Lung microvascular endothelial cell (primary cell): ENCODE data around the gene UBE2G2. TPM values are rescaled to one million over a fixed set of nuclear protein-coding genes. Genes with fewer than 3 reads are reported as not detected.
A peak's percentile ranks its signal among the peaks of the same experiment; 100 is the strongest.
"Not testable (repeated sequence)": the region's sequence is repeated elsewhere in the genome, so short reads cannot be mapped to it uniquely, and the experiment has no call there.

Source experiments
- DNase-seq, 2 donors: peaks; one replicate each; pipeline versions ENCODE4 v3.0.0 to v3.0.0-alpha.2; 2010; ENCODE audit warnings: low read depth in 2 of 2
- total RNA-seq: library from RNA; depleted of rRNA; stranded (reverse); fragments of >200 nt; gene quantifications from 2 replicates; pipeline ENCODE4 v1.2.1, GENCODE V29; 2014

UBE2G2 gene
- total RNA-seq, 1 donor from 2014 or later = 92.3 TPM

DNA sequence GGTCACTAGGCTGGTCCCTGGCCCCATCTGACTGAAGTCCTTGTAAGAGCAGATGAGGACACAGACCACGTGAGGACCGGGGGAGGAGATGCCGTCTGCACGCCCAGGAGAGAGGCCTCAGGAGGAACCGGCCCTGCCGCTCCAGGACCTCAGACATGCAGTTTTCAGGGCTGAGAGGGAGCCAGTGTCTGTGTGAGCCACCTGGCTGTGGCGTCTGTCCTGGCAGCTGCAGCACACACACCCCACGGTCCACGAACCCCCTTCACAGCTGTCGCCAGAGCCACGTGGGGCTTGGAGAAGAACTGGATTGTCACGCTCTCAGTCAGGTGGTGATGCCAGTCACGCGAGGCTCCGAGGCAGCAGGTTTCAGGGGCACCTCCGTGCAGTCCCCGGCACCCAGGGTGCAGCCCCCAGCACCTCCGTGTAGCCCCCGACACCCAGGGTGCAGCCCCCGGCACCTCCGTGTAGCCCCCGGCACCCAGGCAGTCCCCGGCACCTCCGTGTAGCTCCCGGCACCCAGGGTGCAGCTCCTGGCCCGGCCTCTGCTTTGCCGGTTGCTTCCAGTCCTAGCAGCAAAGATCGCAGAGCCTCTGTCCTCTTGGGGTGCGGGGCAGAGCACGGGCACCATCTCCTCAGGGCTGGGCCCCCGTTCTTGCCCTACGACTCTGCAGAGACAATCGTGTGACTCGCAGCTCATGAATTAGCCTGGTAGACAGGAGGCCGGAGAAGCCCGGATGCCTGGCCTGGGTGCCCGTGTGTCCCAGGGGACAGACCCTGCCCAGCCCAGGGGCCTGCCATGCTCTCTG is 35.2 kb upstream of the UBE2G2 start:
- DNase-seq = no peak

DNA sequence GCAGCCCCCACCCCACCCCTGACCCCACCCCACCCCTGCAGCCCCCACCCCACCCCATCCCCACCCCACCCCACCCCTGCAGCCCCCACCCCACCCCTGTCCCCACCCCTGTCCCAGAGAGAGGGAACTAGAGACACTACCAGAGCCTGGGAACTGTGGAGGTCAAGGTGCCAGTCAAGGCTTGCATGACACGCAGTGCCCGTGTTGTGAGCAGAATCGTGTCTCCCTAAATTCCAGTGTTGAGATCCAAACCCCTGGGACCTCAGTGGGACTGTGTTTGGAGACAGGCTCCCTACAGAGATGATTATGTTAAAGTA is 34.7 kb upstream of the UBE2G2 start:
- no peak for DNase-seq

DNA sequence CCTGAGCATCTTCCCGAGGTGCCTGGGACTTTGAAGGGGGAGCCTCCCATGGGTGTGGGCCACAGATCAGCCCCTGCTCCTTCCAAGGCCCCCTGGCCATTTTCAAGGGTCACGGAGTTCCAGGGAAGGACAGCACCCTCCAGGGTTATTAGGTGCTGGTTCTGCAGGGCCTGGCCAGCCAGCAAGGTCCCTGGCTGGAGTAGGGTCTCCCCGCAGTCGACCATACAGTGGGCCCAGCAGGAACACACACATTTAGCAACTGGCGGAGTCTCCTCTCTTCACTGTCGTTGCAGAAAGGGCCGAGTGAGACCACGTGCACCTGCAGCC is 34.0 kb upstream of the UBE2G2 start:
- DNase-seq = no peak

DNA sequence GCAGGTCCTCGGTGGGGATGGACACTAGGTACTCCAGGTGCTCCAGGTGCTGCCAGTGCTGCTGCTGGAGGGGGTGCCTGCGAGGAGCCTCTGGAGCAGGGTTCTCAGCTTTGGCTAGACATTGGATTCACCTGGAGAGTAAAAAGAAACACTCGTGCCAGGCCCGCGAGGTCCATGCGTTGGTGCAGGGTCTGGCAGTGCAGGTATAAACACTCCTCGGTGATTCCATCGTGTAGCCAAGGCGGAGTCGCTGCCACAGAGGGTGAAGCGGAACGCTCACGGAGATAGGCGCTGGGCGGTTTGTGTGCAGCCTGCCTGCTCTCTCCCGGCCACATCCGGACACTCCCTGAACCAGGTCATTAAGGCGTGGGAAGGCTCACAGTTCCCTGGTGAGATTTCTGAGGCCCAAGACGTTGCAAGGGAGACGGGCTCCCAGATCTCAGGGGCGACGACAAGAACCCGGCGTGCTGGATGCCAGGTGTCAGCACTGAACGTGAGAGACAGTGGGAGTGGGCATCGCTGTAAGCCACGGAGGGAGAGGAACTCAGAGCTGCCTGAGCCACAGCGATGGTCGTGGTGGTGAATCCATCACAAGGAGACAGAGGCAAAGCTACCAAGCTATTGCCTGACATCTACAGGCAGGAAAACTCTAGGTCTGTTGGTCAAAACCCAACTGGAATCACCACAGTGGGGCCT is 33.5 kb upstream of the UBE2G2 start:
- DNase-seq = no peak

DNA sequence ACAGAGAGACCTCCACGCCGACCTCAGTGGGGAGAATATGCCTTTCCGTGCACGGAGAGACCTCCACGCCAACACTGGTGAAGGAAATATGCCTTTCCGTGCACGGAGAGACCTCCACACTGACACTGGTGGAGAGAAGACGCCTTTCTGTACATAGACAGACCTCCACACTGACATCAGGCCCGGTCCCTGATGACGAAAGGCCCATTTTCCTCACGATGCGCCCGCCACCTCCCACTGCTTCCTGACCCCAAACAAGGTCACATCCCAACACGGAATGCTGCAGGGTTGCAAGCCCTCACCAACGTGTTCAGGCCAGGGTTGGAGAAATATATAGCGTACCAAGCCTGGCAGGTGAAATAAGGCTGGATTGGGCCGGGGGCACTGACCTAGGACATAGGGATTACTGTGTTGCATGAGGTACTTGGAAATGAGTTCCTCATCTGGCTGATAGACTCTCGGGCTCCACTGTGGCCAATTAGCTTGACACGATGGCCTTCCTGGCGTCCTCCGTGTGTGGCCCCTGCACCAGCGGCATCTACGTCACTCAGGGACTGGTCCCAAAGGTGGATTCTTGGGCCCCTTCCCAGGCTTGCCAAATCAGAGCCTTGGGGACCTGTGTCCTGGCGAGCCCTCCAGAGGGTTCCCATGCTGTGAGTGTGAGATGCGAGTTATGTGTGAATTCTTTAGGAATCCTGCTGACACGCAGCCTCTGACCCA is 32.8 kb upstream of the UBE2G2 start:
- DNase-seq = no peak

DNA sequence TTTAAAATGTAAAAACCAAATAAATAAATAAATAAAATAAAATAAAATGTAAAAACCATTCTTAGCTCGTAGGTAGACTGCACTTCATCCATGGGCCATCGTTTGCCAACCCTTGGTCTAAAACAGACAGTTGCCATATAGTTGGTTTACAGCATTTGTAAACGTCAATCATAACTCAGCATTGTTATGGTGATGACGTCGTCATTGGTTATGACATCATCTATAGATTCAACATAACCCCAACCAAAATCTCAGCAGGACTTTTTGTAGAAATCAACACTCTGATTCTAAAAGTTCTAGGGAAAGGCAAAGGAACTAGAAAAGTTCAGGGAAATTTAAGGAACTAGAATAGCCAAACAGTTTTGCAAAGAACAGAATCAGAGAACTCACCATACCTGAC is 32.0 kb upstream of the UBE2G2 start:
- DNase-seq = no peak

DNA sequence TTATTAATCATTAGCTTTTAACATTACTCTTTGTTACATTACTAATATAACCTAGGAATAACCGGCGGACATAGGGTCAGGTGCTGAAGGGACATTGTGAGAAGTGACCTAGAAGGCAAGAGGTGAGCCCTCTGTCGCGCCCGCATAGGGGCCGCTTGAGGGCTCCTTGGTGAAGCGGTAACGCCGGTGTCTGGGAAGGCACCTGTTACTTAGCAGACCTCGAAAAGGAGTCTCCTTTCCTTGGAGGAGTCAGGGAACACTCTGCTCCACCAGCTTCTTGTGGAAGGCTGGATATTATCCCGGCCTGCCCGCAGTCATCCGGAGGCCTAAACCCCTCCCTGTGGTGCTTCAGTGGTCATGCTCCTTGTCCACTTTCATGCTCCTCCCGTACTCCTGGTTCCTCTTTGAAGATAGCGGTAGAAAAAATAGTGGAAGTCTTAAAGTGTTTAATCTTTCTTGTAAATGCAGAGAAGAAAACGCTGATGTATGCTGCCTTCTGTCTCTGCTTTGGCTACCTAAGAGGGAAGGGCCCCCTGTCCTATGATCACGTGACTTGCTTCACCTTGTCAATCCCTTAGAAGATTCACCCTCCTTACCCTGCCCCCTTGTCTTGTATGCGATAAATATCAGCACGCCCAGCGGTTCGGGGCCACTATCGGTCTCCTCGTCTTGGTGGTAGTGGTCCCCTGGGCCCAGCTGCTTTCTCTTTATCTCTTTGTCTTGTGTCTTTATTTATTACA is 31.1 kb upstream of the UBE2G2 start:
- DNase-seq = not testable (repeated sequence)

DNA sequence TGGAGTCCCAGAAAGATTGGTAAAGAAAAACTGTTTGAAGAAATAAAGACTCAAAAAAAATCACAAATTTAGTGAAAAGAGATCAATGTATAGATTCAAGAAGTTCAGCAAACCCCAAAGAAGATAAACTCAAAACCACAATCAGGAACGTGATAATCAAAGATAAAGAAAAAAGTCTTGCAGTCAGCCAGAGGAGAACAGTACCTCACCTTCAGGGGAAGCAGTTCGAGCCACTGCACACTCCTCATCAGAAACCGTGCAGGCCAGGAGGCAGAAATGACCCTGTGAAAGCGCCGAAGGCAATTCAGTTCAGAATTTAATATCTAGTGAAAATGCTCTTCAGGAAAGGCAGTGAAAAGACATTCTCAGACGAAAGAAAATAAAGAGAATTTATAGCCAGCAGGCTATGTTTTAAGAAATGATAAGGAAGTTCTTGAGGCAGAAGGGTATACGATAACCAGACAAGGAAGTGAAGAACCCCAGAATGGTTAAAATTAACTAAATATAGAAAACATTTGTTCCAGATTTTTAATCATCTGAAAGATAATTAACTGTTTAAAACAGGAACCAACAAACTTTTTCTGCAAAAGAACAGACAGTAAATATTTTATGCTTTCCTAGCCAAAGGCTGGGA is 29.7 kb upstream of the UBE2G2 start:
- DNase-seq = no peak

DNA sequence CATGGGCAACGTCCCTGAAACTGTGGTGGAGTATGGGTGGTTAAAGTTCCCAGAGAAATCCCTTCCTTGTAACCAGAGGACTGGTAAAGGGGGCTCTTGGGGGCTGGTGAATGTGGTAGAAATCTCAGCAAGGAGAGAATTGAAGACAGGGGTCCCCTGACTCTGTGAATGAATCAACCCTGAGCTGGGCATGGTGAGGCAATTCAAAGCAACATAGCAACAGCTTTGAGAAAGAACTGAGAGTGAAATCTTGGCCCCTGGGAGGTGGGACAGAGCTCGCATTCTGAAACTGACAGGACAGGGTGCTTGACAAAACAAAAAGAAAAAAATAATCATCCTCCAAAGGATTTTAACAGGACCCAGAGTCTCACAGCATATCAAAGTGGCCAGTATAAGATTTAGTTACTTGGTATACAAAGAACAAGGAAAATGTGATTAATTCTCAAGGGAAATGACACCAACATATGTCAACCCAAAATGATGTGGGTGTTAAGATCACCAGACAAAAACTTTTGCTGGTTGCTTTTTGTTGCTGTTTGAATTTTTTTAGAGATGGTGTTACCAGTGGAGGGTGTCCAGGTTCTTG is 28.0 kb upstream of the UBE2G2 start:
- DNase-seq = no peak

DNA sequence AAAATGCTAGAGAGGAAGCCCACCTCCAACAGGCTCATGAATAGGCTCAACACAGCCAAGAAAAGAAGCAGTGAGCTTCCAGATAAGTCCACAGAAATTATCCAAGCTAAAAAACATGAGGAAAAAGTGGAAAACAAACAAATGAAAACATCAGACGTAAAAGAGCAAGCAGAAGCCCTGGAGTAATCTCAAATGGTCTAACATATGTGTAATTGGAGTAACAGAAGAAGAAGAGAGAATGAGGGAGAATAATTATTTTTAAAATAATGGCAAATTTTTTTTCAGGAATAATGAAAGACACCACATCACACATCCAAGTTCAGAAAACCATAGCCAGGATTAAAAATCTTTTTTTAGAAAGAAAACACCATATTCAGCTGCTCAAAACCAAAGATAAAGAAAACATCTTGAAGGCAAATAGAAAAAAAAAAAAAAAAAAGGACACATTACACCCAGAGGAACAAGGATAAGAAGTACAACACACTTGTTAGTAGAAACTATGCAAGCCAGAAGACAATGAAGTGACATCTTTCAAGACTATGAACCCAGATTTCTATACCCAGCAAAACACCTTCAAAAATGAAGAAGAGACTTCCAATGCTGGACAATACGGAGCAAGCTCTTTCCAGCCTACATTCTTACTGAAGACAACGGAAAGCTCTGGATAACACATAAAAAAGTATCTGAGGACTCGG is 26.9 kb upstream of the UBE2G2 start:
- DNase-seq = no peak

DNA sequence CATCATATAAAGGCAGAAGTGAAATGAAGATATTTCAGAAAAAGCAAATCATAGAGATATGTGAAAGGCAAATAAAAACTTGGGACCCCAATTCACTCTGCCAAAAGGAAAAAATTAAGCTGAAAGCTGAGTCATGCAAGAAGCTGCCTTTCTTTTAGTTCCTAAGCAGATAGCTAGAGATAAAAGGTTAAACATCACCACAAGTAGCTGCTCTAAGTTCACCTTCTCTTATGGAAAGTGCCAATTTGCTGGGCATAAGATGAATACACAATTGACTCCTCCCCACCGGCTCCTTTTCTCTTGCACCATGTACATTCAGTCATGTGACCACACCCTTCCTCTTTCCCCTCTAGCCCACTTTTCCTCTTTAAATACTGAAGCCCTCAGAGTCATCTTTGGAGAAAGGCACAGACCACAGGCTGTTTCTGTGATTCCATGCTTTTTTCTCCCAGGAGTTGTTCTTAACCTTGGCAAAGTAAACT is 21.6 kb upstream of the UBE2G2 start:
- DNase-seq = no peak

DNA sequence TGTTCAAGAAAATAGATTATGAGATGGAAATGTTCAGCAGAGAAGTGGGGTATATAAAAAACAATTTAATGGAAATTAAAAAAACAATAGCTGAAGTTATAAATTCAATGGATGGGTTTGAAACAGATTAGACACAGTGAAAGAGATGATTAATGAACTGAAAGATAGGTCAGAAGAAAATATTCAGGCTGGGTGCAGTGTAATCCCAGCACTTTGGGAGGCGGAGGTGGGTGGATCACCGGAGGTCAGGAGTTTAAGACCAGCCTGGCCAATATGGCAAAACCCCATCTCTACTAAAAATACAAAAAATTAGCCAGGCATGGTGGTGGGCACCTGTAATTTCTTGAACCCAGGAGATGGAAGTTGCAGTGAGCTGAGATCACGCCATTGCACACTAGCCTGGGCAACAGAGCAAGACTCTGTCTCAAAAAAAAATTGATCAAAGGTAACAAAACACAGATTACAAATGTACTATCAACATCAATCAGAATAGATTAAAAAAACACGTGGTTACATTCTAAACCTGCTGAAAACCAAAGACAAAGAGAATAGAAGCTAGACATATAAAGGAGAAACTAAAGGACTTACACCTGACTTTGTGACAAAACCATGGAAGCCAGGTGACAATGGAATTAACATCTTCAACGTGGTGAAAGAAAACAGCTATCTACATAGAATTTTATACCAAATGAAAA is 21.0 kb upstream of the UBE2G2 start:
- no peak for DNase-seq

DNA sequence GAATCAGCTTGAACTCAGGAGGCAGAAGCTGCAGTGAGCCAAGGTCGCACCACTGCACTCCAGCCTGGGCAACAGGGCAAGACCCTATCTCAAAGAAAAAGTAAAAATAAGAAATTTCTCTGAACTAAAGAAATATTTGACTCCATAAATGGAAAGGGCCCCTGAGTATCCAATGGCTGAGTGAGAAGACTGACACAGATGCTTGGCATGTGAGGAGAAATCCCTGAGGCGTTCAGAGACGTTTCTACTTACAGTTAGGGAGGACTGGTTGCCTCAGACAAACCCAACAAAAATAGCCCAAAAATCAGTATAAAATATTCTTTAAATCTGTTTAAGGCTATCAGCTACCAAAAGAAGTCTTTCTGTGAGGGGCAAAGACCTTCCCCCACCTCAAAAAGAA is 19.2 kb upstream of the UBE2G2 start:
- no peak for DNase-seq

DNA sequence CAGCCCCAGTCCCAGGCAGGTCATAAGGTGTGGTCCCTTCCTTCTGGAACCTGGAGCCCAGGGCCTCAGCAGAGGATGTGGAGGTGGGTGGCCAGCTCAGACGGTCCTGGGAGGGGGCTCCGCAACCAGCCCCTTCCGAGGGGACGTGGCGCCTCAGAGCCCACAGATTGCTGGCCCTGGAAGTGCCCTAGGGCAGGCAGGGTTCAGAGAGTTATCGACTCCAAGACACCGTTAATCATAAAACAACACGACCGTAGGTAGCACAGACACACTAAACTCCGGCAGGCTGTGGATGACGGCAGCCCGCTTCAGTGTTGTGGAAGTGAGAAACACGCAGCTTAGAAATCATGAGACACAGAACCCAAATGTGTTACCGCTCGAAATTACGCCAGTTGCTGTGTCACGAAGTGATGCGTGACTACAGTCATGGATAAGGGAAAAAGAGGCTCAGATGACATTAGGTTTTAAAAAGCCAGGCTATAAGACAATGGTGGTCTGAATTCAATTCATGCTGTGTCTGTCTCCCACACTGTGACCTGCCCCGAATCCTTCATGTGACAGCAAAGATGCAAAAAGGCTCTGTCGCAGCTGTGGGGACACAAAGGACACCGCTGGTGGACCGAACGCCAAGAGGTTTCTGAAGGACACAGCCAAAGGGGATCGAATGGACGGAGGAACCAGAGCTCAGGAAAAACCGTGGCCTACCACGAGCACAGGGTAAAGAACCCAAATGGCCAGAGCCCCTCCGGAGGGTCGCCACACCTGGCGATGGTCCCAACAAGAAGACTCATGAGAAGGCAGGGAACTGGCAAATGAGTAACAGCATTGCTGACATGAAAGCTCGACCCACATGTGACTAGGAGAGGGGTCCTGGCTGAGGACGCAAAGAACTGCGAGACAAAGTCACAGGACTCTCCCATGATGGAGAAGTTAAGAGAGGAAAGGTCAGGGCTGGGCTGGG is 17.9 kb upstream of the UBE2G2 start:
- no peak for DNase-seq

DNA sequence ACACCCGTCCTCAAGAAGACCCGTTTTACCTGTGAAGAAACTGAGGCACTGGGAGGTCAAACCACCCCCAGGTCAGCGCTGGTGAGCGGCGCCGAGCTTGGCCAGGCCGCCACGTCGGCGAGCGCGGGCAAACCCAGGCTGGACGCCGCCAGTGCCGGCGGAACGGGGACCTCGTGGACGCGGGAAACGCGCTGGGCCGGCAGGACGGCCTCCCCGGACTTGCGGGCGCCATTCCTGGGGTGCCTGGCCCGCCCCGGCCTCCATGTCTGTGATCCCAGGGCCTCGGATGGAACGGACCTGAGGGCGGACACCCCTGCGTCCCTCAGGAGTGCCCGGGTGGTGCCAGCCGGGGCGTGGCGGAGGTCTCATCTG is 17.0 kb upstream of the UBE2G2 start:
- DNase-seq = no peak

DNA sequence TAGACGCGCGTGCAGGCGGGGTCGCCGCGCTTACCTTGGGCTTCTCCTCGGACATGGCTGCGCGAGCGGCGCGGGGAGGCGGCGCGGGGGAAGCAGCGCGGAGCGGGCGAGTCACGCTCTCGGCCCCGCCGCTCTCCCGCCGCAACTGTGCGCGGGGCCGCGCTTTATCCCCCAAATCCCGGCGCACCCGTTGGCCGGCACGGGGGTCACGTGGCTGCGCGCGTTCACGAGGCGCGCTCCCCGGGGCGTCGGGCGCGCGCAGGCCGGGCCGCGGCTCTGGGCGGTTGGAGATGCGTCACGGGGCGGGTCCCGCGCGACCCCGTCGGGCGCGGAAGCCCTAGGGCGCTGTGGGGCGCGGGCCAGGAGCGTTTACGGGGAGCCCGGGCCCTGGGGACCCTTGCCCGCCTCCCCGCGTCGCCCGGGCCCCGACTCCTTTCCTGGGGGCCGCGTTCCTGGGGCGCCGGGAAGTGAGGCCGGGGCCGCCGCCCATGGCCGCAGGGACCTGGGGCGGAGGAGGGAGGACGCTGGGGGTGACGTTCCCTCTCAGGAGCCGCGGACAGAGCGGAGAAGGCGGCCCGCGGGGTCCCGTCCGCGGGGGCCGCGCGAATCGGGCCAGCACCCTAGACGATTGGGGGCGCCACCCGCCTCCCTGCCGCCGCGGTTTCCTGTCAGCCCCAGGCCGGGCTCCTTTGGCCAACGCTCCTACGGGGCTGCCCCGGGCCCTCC is 16.5 kb upstream of the UBE2G2 start, which contains the start of gene SUMO3:
SUMO3 (minus strand) TSS at position 149 of the 726 bp plus-strand sequence; CDS start at position 55, 94 bp downstream.
- peak; percentile 87 to 90 for DNase-seq

DNA sequence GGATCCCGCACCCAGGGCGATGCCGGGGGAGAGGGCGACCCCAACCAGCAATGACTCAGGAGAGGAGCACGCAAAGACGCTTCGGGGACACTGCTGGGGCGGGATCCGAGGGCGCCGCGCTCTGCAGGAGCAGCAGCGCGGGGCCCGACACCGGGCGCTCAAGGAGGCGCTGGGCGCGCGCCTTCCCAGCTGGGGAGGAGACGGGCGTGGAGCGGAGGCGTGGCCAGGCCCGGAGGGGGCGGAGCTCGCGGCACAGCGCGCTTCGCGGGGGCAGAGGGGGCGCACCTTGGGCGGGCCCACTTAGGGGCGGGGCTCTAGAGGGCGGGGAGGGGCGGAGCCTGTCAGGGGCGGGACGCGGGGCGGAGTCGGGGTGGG is 15.9 kb upstream of the UBE2G2 start:
- peak; percentile 92 to 94 for DNase-seq
